CD4-positive, alpha-beta T cell treated with Interleukin-6 for 4 hours (primary cell): ENCODE measurements around the gene CYP2A6.
"Not testable (repeated sequence)": the region's sequence is repeated elsewhere in the genome, so short reads cannot be mapped to it uniquely, and the experiment has no call there.

ENCODE experiments used
- DNase-seq: peaks from one replicate; pipeline ENCODE4 v3.0.0-alpha.2; 2020; ENCODE audit warnings: mixed read lengths

The CYP2A6 gene

DNA sequence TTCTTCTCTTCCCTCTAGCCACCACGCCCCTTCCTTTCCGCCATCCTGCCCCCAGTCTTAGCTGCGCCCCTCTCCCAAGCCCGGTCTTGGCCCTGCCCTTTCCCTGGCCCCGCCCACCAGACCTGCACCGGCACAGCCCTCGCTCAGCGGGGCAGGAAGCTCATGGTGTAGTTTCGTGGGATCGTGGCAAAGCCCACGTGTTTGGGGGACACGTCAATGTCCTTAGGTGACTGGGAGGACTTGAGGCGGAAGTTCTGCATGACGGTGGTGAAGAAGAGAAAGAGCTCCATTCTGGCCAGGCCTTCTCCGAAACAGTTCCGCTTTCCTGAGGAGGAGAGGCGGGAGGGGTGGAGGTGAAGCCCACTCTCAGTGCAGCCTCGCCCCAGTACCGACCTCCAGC is 6.6 kb downstream of the CYP2A6 start:
- not testable (repeated sequence) for DNase-seq

DNA sequence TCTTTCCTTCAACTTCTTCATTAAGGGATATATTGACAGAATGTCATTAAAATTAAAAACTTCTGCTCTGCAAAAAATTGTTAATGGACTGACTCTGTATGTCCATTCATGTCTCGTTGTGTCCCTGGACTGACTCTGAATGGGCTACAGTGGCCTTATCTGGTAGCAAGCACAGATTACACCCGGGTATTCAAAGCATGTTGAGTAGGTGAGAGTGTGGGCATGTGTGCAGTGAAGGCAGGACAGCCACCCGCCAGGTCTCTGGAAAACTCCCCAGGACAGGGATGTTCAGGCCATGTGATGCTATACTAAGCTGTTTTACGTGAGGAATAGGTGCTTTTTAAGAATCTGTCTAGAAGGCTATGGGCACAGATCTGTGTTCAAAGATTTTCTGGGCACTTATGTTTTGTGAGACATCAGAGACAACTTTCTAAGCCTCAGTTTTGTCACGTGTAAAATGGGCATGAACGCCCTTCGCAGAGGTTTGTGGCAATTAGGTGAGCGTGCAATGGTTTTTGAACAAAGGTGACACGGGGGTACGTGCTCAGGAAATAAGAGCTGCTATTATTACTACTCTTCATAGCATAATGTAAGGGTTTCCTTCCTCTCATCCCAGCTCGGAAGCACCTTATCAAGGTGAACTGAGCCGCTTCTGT is 7.1 kb downstream of the CYP2A6 start:
- not testable (repeated sequence) for DNase-seq

DNA sequence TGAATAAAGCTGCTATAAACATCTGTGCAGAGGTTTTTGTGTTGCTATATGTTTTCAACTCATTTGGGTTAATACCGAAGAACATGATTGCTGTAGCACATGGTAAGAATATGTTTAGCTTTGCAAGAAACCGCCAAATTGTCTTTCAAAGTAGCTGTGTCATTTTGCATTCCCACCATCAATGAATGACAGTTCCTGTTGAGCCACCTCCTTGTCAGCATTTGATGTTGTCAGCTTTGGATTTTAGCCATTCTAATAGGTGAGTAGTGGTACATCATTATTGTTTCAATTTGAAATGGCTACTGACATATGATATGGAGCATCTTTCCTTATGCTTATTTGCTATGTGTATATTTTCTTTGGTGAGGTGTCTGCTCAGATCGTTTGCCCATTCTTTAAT is 8.2 kb downstream of the CYP2A6 start:
- not testable (repeated sequence) for DNase-seq

DNA sequence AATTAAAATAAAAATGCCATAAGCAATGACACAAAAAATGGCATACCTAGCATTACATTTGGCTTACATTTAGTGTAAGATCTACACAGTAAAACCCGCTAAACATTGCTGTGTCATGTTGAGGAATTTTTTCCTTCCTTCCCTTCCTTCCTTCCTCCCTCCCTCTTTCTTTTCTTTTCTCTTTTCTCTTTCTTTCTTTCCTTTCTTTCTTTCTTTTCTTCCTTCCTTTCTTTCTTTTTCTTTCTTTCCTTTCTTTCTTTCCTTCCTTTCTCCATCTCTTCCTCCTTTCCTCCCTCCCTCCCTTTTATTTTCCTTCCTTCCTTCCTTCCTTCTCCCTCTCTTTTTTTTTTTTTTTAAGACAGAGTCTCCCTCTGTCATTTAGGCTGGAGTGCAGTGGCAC is 11.8 kb downstream of the CYP2A6 start:
- DNase-seq: not testable (repeated sequence)

DNA sequence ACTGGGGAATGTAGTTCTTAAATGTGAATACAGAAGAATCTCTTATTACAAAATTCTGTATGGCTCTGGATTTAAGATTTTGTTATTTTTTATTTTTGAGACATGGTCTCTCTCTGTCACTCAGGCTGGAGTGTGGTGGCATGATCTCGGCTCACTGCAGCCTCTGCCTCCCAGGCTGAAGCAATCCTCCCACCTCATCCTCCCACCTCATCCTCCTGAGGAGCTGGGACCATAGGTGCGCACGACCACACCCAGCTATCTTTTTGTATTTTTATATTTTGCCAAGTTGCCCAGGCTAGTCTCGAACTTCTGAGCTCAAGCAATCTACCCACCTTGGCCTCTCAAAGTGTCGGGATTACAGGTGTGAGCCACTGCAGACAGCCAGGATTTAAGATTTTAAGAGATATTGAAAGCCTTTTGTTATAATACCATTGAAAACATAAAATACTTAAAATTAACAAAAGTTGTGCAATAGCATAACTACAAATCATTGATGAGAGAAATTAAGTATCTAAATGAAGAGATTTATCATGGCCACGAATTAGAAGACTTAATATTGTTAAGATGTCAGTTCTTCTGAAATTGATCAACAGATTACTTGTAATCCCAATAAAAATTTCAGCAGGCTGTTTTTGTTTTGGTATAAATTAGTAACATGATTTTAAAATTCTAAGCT is 13.4 kb downstream of the CYP2A6 start:
- no peak for DNase-seq

DNA sequence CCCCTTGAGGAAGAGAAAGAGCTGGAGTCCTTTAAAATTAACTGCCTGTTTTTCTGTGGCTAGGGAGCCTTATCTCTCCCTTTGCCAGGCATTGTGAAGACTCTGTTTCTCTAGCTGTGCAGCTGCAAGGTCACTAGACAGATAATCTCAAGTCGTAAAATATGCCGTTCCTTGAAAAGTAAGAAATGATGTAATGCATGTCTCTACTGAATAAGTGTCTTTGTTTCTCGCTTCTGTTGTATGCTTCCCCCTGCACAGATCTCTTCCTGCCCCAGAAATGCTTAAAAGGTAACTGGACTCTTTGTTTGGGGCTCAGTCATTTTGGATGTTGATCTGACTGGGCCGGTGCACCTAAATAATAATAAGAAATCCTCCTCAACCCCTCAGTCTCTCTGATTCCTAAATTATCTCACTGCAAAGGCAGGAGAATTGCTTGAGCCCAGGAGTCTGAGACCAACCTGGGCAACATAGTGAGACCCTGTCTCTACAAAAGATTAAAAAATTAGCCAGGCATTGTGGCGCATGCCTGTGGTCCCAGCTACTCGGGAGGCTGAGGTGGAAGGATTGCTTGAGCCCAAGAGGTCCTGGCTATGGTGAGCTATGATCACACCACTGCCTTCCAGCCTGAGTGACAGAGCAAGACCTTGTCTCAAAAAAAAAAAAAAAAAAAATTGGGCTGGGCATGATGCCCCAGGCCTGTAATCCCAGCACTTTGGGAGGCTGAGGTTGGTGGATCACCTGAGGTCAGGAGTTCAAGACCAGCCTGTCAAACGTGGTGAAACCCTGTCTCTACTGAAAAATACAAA is 16.3 kb downstream of the CYP2A6 start:
- not testable (repeated sequence) for DNase-seq

DNA sequence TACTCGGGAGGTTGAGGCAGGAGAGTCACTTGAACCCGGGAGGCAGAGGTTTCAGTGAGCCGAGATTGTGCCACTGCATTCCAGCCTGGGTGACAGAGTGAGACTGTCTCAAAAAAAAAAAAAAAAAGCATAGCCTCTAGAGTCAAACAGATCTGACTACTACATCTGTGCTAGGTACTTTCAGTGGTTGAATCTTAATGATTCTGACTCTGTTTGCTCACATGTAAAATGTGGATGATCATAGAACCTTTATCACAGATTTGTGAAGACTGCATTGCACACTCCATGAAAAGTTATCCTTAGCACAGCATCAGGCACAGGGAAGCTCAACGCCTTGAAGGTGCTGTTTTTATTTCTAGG is 17.8 kb downstream of the CYP2A6 start:
- DNase-seq: not testable (repeated sequence)

DNA sequence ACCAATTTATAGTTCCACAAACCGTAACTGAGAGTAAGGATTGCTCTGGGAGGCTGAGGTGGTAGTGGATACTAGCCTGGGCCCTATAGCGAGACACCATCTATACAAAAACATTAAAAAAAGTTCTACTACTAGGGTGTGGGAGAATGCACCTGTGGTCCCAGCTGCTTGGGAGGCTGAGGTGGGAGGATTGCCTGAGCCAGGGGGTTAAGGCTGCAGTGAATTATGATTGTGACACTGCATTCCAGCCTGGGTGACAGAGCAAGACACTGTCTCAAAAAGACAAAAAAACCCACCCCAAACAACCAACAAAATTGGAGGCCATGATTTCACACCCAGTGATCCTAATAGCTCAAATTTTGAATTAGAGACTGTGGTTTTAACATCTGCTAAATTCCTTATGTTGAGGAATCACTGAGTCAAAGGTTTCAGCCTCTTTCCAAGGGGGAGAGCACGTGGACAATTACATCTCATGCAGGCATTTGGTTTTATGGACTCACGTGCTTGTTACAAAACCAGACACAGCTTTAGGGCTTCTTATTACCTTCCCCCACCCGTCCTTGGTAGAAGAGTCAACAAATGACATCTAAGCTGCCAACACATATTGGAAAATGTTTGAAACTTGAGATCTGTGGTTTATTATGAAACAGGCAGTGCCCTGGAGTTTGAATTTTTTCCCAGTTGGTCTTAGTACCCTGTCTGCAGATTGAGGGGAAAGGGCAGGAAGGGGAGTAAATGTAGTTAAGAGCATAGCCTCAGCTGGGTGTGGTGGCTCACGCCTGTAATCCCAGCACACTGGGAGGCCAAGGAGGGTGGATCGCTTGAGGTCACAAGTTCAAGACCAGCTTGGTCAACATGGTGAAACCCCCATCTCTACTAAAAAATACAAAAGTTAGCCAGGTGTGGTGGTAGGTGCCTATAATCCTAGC is 18.5 kb downstream of the CYP2A6 start:
- no peak for DNase-seq

DNA sequence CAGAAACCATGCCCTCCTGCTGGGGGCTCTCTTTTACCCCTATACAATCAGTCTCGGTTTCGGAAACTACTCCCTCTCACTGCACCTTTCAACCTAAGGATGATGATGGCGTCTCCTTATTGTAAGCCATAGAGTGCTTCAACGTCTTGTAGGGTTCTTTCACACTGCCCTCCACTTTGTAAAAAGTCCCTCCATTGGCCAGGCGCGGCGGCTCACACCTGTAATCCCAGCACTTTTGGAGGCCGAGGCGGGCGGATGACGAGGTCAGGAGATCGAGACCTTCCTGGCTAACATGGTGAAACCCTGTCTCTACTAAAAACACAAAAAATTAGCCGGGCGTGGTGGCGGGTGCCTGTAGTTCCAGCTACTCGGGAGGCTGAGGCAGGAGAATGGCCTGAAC is 19.5 kb downstream of the CYP2A6 start:
- not testable (repeated sequence) for DNase-seq

DNA sequence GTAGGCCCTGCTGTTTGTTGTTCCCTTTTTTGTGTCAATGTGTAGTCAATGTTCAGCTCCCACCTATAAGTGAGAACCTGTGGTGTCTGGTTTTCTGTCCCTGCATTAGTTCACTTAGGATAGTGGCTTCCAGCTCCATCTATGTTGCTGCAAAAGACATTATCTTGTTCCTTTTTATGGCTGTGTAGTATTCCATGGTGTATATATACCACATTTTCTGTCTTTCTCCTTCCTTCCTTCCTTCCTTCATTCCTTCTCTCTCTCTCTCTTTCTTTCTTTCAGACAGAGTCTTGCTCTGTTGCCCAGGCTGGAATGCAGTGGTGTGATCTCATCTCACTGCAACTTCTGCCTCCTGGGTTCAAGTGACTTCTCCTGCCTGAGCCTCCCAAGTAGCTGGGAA is 21.0 kb downstream of the CYP2A6 start:
- no peak for DNase-seq

DNA sequence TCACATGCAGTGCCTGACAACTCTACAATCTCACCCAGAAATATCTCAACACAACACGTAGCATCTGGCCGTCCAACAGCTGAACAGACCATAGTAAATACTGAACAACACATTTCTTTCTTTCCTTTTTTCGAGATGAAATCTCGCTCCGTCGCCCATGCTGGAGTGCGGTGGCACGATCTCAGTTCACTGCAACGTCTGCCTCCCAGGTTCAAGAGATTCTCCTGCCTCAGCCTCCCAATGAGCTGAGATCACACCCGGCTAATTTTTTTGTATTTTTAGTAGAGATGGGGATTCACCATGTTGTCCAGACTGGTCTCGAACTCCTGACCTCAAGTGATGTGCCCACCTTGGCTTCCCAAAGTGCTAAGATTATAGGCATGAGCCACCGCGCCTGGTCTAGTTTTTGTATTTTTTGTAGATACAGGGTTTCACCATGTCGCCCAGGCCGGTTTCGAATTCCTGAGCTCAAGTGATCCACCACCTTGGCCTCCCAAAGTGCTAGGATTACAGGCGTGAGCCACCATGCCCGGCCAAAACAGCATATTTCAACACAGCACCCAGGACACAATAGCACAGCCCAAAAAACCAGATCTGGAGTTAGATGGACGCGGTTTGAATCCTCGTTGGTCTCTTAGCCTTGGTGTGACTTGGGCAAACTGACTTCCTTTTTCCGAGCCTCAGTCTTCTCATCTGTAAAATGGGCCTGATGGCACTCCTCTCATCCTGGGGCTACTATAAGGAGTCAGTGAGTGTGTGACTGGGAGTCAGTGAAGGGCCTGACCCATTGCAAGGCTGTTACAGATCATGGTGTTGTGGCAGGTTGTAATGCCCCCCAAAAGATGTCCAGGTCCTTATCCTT is 22.6 kb downstream of the CYP2A6 start:
- no peak for DNase-seq

DNA sequence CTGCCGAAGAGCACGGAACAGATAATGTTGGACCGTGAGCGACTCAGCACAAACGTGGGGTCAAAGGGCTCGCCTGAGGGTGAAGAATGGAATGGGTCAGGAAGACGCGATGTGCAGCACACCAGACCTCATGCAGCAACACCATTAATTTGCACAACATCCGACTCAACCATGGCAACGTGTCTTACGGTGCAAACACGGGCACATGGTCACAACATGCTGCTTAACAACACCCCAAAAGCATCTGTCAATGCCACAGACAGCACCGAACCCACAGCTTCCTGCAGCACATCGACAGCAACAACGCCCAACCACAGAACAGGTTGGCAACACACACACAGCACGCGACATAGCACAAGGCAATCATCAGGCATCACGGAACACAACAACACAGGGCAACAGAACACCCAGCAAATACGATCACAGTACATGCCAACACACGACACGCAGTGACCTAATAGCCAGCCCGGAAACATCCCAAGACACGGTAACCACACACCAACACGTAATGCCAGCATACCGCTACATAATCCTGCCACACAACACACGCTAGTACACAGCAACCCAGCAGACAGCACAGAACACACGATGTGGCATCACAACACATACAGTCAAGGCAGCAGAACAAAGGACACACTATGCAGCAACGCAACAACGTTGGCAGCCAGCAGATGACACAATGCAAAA is 23.4 kb downstream of the CYP2A6 start:
- peak; percentile 71 for DNase-seq

DNA sequence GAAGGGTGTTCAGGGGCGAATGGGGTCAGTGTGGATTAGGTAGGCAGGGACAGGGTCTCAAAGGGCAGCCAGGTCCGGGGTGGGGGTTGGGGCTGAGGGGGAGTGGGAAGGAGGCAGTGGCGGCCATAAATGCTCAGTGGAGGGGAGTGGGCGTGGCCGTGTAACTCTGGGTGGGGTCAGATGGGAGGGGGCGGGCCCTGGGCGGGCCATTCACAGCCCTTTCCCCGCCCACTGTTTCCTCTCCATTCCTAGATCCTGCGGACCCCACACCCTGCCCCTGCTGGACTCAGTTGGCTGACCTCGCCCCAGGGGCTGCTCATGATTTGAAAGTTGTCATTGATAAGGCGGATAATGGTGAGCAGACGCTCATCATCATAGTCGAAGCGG is 23.9 kb downstream of the CYP2A6 start:
- not testable (repeated sequence) for DNase-seq

DNA sequence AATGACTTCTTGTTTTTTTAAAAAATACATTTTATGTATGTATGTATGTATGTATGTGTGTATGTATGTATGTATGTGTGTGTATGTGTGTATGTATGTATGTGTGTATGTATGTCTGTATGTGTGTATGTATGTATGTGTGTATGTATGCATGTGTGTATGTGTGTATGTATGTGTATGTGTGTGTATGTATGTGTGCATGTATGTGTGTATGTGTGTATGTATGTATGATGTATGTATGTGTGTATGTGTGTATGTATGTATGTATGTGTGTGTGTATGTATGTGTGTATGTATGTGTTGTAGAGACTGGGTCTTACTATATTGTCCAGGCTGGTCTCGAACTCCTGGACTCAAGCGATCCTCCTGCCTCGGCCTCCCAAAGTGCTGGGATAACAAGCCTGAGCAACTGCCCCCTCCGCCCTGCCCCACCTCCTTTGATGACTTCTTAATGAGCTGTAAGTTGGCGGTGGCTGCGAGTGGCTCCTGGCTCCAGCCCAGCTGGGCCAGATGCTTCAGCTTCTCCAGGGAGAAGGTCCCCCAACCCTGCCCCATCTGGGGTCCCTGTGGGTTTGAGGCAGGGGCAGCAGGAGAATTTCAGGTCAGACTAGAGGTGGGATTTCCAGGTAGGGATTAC is 24.7 kb downstream of the CYP2A6 start:
- DNase-seq: not testable (repeated sequence)

DNA sequence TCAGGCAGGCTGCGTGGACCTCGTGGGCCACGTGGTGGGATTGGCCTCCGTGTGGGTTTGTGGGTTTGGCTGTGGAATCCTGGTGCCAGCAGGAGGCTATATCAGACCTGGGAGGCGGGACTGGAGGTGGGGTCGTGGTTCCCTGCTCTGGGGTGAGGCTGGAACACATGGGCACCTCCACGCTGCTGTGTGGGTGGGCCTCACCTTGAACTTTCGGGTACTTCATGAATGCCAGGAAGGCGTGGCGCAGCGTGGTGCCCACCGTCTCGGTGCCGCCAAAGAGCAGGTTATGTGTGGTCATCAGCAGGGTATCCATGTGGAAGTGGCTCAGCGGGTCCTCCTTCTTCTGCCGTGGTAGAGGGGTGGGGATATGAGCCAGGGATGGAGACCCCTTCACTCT is 25.3 kb downstream of the CYP2A6 start:
- not testable (repeated sequence) for DNase-seq

DNA sequence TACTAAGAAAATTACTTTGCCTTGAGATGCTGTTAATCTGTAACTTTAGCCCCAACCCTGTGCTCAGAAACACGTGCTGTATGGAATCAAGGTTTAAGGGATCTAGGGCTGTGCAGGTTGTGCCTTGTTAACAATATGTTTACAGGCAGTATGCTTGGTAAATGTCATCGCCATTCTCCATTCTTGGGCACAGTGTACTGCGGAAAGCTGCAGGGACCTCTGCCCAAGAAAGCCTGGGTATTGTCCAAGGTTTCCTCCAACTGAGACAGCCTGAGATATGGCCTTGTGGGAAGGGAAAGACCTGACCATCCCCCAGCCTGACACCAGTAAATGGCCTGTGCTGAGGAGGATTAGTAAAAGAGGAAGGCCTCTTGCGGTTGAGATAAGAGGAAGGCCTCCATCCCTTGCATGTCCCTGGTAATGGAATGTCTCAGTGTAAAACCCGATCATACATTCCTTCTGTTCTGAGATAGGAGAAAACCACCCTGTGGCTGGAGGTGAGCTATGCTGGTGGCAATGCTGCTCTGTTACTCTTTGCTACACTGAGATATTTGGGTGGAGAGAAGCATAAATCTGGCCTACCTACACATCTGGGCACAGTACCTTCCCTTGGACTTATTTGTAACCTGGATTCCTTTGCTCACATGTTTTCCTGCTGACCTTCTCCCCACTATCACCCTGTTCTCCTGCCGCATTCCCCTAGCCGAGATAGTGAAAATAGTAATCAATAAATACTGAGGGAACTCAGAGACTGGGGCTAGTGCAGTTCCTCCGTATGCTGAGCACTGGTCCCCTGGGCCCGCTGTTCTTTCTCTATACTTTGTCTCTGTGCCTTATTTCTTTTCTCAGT is 27.3 kb downstream of the CYP2A6 start:
- not testable (repeated sequence) for DNase-seq

DNA sequence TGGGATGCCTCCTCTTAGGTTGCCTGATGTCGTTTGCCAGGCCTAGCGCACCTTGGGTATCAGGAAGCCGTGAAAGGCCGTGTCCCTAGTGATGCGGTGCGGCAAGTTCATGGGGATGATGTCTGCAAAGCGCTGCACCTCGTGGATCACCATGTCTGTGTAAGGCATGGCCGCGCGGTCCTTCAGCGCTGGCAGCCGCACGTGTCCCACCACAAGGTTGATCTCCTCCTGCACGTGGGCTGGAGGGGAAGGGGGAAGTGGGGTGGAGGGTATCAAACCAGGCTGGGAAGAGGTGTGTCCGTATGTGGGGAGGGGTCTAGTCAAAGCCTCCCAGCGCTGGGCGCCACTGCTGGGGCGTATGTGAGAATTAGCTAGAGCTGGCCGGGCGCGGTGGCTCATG is 28.1 kb downstream of the CYP2A6 start:
- DNase-seq: no peak

DNA sequence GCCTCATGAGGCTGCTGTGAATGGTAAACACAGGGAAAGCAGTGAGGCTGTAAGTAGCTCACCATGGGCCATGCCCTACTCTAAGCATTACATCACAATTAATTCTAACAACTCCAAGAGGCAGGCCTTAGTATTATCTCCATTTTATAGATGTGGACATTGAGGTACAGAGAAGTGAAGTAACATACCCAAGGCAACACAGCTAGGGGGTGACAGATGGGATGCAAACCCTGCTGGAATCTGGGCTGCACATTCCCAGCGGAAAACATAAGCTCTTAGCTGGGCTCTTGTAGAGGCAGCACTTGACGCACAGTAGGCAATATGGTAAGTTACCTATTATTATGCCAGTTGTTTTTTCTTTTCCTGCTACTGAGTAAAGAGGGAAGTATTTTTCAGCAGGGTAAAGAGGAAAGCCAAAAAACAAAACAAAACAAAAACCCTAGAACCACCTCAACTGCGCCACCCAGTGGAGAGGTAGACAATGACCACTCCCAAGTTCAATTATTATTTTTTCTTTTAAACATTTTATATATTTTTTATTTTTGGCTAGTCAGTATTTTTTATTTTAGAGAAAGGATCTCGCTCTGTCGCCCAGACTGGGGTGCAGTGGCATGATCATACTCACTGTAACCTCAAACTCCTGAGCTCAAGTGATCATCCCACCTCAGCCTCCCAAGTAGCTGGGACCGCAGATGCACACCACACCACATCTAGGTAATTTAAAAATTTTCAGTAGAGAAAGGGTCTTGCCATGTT is 30.6 kb downstream of the CYP2A6 start:
- peak; percentile 79 for DNase-seq
